ENCODE measurements around the gene HELZ2.
A peak's percentile ranks its signal among the peaks of the same experiment; 100 is the strongest.
"Not testable (repeated sequence)": the region's sequence is repeated elsewhere in the genome, so short reads cannot be mapped to it uniquely, and the experiment has no call there.

The HELZ2 gene

DNA sequence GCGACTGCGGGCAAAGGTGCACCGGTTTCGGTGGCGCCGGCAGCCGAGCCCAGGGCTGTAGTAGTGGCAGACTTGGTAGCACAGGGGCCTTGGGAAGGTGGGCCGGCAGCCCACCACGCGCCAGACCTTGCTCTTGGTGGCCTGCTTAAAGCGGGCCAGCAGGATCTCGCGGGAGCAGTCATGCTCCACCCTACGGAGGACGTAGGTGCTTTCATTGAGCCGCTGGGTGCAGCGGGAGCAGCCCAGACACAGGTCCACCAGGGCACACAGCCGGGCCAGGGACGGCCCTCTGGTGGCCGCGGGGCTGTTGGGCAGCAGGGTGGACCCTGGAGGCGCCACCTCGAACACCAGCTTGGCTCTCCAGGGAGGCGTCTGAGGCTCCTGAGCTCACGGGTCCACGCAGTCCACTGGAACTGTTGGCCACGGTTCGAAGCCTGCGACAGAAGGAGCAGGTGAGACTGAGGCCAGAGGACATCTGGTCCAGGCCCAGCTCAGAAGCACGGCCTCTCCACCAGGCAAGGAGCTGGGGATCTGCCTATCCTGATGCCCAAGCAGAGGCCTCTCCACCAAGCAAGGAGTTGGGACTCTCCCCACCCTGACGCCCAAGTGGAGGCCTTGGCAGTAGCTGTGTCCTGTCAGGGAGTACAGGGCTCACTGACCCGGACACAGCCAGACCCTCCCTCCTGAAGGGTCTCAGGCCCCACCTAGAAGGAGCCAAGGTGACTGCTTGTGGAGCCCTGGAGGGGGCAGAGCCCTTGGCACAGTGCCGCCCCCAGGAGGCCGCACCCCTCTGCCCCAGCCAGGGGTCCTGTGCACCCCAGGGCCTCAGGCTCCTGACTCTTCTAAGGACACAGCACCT, 1.0 kb downstream of the HELZ2 start:
- peaks cover 0 to 3% of the 10 kb centered on the region in 2 experiments; a peak in 1 of 3 replicates for H3K36me3 ChIP-seq (ENCODE audit: control insufficient read depth in 2 of 2, insufficient read depth in 1 of 2, low read length in 2 of 2)
- H3K9me3 ChIP-seq (ENCODE audit: control insufficient read depth, insufficient read depth, low read depth, low read length) = no peaks in the 10 kb centered on the region
- CTCF ChIA-PET = interaction anchor here (0.7 to 0.9 kb wide), 3 partner anchors 16 to 135 kb away, joined by 3 to 4 read pairs (median 3); no protein-coding TSS in a partner anchor
- H3K27ac ChIP-seq (ENCODE audit: extremely low read depth, low read depth, low read length) = no peak overlapping the region; the same call in 1 of the 2 replicates
- TF ChIP-seq ZNF146 (tag by site-specific recombination; IDR thresholded peaks at IDR 0.05) (no peak), GLIS2 (tag by site-specific recombination; IDR thresholded peaks at IDR 0.05) (peak; percentile 61; the same call in 1 of the 2 replicates), ZIC2 (tag by site-specific recombination; IDR thresholded peaks at IDR 0.05) (peak; percentile 51), ZNF423 (tag by site-specific recombination; IDR thresholded peaks at IDR 0.05) (peak; percentile 68; the same call in 1 of the 2 replicates)
- H3K4me3 ChIP-seq (ENCODE audit: low read depth, low read length) = peak overlapping the region; percentile 70
- 0 out of 2 replicates have a peak, but pooled peaks cover 3% of the 10 kb centered on the region for H3K4me1 ChIP-seq (ENCODE audit: control insufficient read depth, insufficient read depth, low read length)
- POLR2A ChIA-PET = interaction anchor here (0.6 to 2.0 kb wide), 6 partner anchors 12 to 121 kb away, joined by 3 to 12 read pairs (median 4); partner anchors contain the start of genes PPDPF and PTK6

DNA sequence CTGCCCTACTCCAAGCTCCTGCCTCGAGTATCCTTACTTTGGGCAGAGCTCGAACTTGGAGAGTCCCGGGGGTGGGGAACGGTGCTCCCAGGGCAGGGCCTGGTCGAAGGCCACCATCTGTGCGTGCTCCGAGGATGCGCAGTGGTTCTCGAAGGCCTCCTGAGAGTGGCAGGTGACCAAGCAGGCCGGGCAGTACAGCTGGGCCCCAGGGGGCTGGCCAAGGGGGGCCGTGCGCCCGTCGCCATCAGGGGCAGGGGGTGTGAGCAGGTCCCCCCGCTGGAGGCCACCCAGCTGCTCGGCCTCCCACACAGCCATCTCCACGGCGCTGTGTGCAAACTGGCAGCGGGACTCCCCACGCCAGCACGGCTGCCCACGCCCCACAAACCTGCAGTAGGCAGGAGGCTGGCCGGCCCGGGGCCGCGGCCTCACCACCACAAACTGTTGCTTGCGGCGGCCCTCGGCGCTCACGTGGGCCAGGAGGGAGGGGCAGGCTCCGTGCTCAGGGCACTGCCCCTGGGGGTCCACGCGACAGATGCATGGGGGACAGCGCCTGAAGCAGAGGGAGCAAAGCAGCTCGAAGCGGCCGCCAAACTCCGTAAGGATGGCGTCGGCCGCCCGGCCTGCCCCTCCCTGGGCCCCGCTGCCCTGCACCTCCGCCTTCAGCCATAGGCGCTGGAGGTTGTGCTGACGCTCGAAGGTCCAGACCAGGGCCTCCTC, 1.8 kb downstream of the HELZ2 start:
- H3K9me3 ChIP-seq (ENCODE audit: control insufficient read depth, insufficient read depth, low read depth, low read length) = no peaks in the 10 kb centered on the region
- 0 out of 2 replicates have a peak, but pooled peaks cover 3% of the 10 kb centered on the region for H3K4me1 ChIP-seq (ENCODE audit: control insufficient read depth, insufficient read depth, low read length)
- H3K27ac ChIP-seq (ENCODE audit: extremely low read depth, low read depth, low read length) = no peak overlapping the region
- CTCF ChIA-PET = no interaction called here
- POLR2A ChIA-PET = interaction anchor here (1.0 kb wide), 1 partner anchor 86 kb away, joined by 3 read pairs; the partner anchor contains the start of gene RTEL1
- no peak overlapping the region for H3K4me3 ChIP-seq (ENCODE audit: low read depth, low read length)
- peaks cover 0 to 3% of the 10 kb centered on the region in 2 experiments; a peak in 1 of 3 replicates for H3K36me3 ChIP-seq (ENCODE audit: control insufficient read depth in 2 of 2, insufficient read depth in 1 of 2, low read length in 2 of 2)
- TF ChIP-seq CTCF (tag by site-specific recombination; IDR thresholded peaks at IDR 0.05) (no peak), GLIS2 (tag by site-specific recombination; IDR thresholded peaks at IDR 0.05) (peak; percentile 28; the same call in 1 of the 2 replicates), SCRT2 (tag by site-specific recombination; IDR thresholded peaks at IDR 0.05) (peak; percentile 42; the same call in 1 of the 2 replicates), ZNF311 (tag by site-specific recombination; IDR thresholded peaks at IDR 0.05; ENCODE audit: borderline replicate concordance) (no peak), GLIS1 (tag by site-specific recombination; IDR thresholded peaks at IDR 0.05) (peak; percentile 56), ZNF510 (tag by site-specific recombination; IDR thresholded peaks at IDR 0.05; ENCODE audit: insufficient replicate concordance) (no peak)

DNA sequence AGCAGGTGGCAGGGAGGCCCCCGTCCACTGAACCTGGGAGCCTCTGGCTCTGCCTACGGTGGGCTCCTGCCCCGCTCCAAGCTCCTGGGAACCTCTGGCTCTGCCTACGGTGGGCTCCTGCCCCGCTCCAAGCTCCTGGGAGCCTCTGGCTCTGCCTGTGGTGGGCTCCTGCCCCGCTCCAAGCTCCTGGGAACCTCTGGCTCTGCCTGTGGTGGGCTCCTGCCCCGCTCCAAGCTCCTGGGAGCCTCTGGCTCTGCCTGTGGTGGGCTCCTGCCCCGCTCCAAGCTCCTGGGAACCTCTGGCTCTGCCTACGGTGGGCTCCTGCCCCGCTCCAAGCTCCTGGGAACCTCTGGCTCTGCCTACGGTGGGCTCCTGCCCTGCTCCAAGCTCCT, 3.0 kb downstream of the HELZ2 start:
- ChIA-PET CTCF (interaction anchor here (0.6 kb wide), 1 partner anchor 8 kb away, joined by 3 read pairs; no protein-coding TSS in a partner anchor), POLR2A (interaction anchor here (0.6 to 1.0 kb wide), 2 partner anchors 41 to 87 kb away, joined by 3 read pairs; partner anchors contain the start of gene RTEL1)
- not testable (repeated sequence) for H3K36me3 ChIP-seq (ENCODE audit: control insufficient read depth in 2 of 2, insufficient read depth in 1 of 2, low read length in 2 of 2); H3K4me3 ChIP-seq (ENCODE audit: low read depth, low read length); H3K4me1 ChIP-seq (ENCODE audit: control insufficient read depth, insufficient read depth, low read length); H3K27ac ChIP-seq (ENCODE audit: extremely low read depth, low read depth, low read length); H3K9me3 ChIP-seq (ENCODE audit: control insufficient read depth, insufficient read depth, low read depth, low read length)

- Histone ChIP-seq H3K36me3 (ENCODE audit: control insufficient read depth in 2 of 2, insufficient read depth in 1 of 2, low read length in 2 of 2) (peaks cover 0 to 7% of the 10 kb centered on the region in 2 experiments; a peak in 1 of 3 replicates), H3K4me3 (ENCODE audit: low read depth, low read length) (no peak overlapping the region), H3K27ac (ENCODE audit: extremely low read depth, low read depth, low read length) (no peak overlapping the region), H3K9me3 (ENCODE audit: control insufficient read depth, insufficient read depth, low read depth, low read length) (no peaks in the 10 kb centered on the region), H3K4me1 (ENCODE audit: control insufficient read depth, insufficient read depth, low read length) (0 out of 2 replicates have a peak, but pooled peaks cover 3% of the 10 kb centered on the region)
- no peak for TF ChIP-seq ZNF391 (tag by site-specific recombination; IDR thresholded peaks at IDR 0.05; ENCODE audit: borderline replicate concordance, low read depth)
- peak; percentile 47 for TF ChIP-seq ZNF600 (tag by site-specific recombination; IDR thresholded peaks at IDR 0.05)
- CTCF ChIA-PET = interaction anchor here (0.6 kb wide), 1 partner anchor 8 kb away, joined by 3 read pairs; no protein-coding TSS in a partner anchor
- POLR2A ChIA-PET = interaction anchor here (0.9 to 1.0 kb wide), 2 partner anchors 21 to 88 kb away, joined by 3 read pairs; partner anchors contain the start of gene RTEL1
Measured at GRCh38 chr20:63570281-63571086, 3.6 kb downstream of the HELZ2 start.

All from HEK293 (cell line).